Immature natural killer cell (primary cell): ENCODE data around the gene EYA2. TPM values are rescaled to one million over a fixed set of nuclear protein-coding genes. Genes with fewer than 3 reads are reported as not detected.
"Not testable (repeated sequence)": the region's sequence is repeated elsewhere in the genome, so short reads cannot be mapped to it uniquely, and the experiment has no call there.

Source experiments
- DNase-seq, 3 donors: peaks; one replicate each; pipeline ENCODE4 v3.0.0; 2022; ENCODE audit warnings: mixed read lengths in 1 of 3
- H3K27ac Mint-ChIP-seq, 6 donors: one replicate each; pipeline ENCODE4 v1.8.0; 2020; ENCODE audit warnings: mixed read lengths in 6 of 6, mild to moderate bottlenecking in 5 of 6, inconsistent platforms in 4 of 6, moderate library complexity in 3 of 6
- H3K27me3 Mint-ChIP-seq, 3 donors: one replicate each; pipeline ENCODE4 v1.8.0; 2020 to 2021; ENCODE audit warnings: low read depth in 3 of 3, mild to moderate bottlenecking in 3 of 3, mixed read lengths in 3 of 3, moderate library complexity in 3 of 3, inconsistent platforms in 1 of 3
- H3K36me3 Mint-ChIP-seq, 3 donors: one replicate each; pipeline ENCODE4 v1.8.0; 2020; ENCODE audit warnings: mixed read lengths in 3 of 3, inconsistent platforms in 2 of 3, mild to moderate bottlenecking in 2 of 3
- H3K4me1 Mint-ChIP-seq, 2 donors: one replicate each; pipeline ENCODE4 v1.8.0; 2020; ENCODE audit warnings: inconsistent platforms in 2 of 2, mild to moderate bottlenecking in 2 of 2, mixed read lengths in 2 of 2, moderate library complexity in 1 of 2
- H3K4me3 Mint-ChIP-seq, 5 donors: one replicate each; pipeline ENCODE4 v1.8.0; 2020; ENCODE audit warnings: mild to moderate bottlenecking in 5 of 5, mixed read lengths in 5 of 5, inconsistent platforms in 3 of 5, moderate library complexity in 3 of 5
- H3K9me3 Mint-ChIP-seq, 6 donors: one replicate each; pipeline ENCODE4 v1.8.0; 2020; ENCODE audit warnings: mild to moderate bottlenecking in 6 of 6, mixed read lengths in 6 of 6, inconsistent platforms in 4 of 6, moderate library complexity in 3 of 6
- polyA plus RNA-seq, 3 donors: library from polyadenylated mRNA; unstranded; fragments of 300-500 nt; fragmentation: Illumina TruSeq; gene quantifications; one replicate each; pipeline ENCODE4 v1.2.3, GENCODE V29; 2021

Gene EYA2
- polyA plus RNA-seq, 3 donors from 2014 or later: not detected

- not testable (repeated sequence) for H3K36me3 Mint-ChIP-seq, H3K4me3 Mint-ChIP-seq, H3K9me3 Mint-ChIP-seq, DNase-seq, H3K27ac Mint-ChIP-seq, H3K27me3 Mint-ChIP-seq, H3K4me1 Mint-ChIP-seq
Observed at GRCh38 chr20:46961968-46962367, 67.3 kb downstream of the EYA2 start.

GRCh38 chr20:46962452-46963195 is 68.0 kb downstream of the EYA2 start:
- Mint-ChIP-seq H3K27me3 (peaks cover 2 to 3% (median 2%) of the 10 kb centered on the region in 3 donors), H3K36me3 (no peaks in the 10 kb centered on the region), H3K4me1 (no peaks in the 10 kb centered on the region), H3K9me3 (no peaks in the 10 kb centered on the region), H3K4me3 (no peak overlapping the region), H3K27ac (no peak overlapping the region)
- no peak for DNase-seq

GRCh38 chr20:46963196-46963529 is 68.5 kb downstream of the EYA2 start:
- DNase-seq: no peak
- Mint-ChIP-seq H3K27me3 (peaks cover 2 to 3% (median 2%) of the 10 kb centered on the region in 3 donors), H3K9me3 (peaks cover 0 to 2% (median 0%) of the 10 kb centered on the region in 6 donors), H3K4me1 (no peaks in the 10 kb centered on the region), H3K36me3 (no peaks in the 10 kb centered on the region), H3K4me3 (no peak overlapping the region), H3K27ac (no peak overlapping the region)

- Mint-ChIP-seq H3K27ac (no peak overlapping the region), H3K4me3 (no peak overlapping the region), H3K27me3 (peaks cover 2 to 4% (median 3%) of the 10 kb centered on the region in 3 donors), H3K36me3 (no peaks in the 10 kb centered on the region), H3K9me3 (peaks cover 0 to 2% (median 0%) of the 10 kb centered on the region in 6 donors), H3K4me1 (no peaks in the 10 kb centered on the region)
- DNase-seq: no peak
Observed at GRCh38 chr20:46963758-46964617, 69.3 kb downstream of the EYA2 start.

GRCh38 chr20:46964618-46965455 is 70.2 kb downstream of the EYA2 start:
- H3K27ac Mint-ChIP-seq: no peak overlapping the region
- peaks cover under 1 to 5% (median 2%) of the 10 kb centered on the region in 3 donors for H3K27me3 Mint-ChIP-seq
- H3K36me3 Mint-ChIP-seq: no peaks in the 10 kb centered on the region
- peaks cover 0 to 2% (median 0%) of the 10 kb centered on the region in 6 donors for H3K9me3 Mint-ChIP-seq
- H3K4me1 Mint-ChIP-seq: no peaks in the 10 kb centered on the region
- no peak overlapping the region for H3K4me3 Mint-ChIP-seq
- DNase-seq: no peak

GRCh38 chr20:46965477-46965876 is 70.8 kb downstream of the EYA2 start:
- Mint-ChIP-seq H3K27ac (no peak overlapping the region), H3K4me1 (no peaks in the 10 kb centered on the region), H3K36me3 (no peaks in the 10 kb centered on the region), H3K9me3 (peaks cover 0 to 2% (median 0%) of the 10 kb centered on the region in 6 donors), H3K27me3 (peaks cover 2 to 3% (median 2%) of the 10 kb centered on the region in 3 donors), H3K4me3 (no peak overlapping the region)
- DNase-seq: no peak

- no peak for DNase-seq
- Mint-ChIP-seq H3K9me3 (peaks cover 0 to 2% (median 0%) of the 10 kb centered on the region in 6 donors), H3K27me3 (peaks cover 2 to 4% (median 3%) of the 10 kb centered on the region in 3 donors), H3K36me3 (no peaks in the 10 kb centered on the region), H3K27ac (no peak overlapping the region), H3K4me3 (no peak overlapping the region), H3K4me1 (no peaks in the 10 kb centered on the region)
Observed at GRCh38 chr20:46967646-46968045, 73.0 kb downstream of the EYA2 start.

GRCh38 chr20:46970937-46971630 is 76.4 kb downstream of the EYA2 start:
- no peaks in the 10 kb centered on the region for H3K4me1 Mint-ChIP-seq
- H3K4me3 Mint-ChIP-seq: no peak overlapping the region
- H3K27me3 Mint-ChIP-seq: peaks cover 0 to 9% (median 4%) of the 10 kb centered on the region in 3 donors
- no peak for DNase-seq
- H3K9me3 Mint-ChIP-seq: peaks cover 0 to 3% (median 0%) of the 10 kb centered on the region in 6 donors
- H3K27ac Mint-ChIP-seq: no peak overlapping the region
- no peaks in the 10 kb centered on the region for H3K36me3 Mint-ChIP-seq

- no peak for DNase-seq
- H3K36me3 Mint-ChIP-seq: no peaks in the 10 kb centered on the region
- H3K27ac Mint-ChIP-seq: no peak overlapping the region
- no peak overlapping the region for H3K4me3 Mint-ChIP-seq
- no peaks in the 10 kb centered on the region for H3K4me1 Mint-ChIP-seq
- peaks cover 4 to 9% (median 5%) of the 10 kb centered on the region in 3 donors for H3K27me3 Mint-ChIP-seq
- peaks cover 0 to 2% (median 0%) of the 10 kb centered on the region in 6 donors for H3K9me3 Mint-ChIP-seq
Observed at GRCh38 chr20:46973766-46974165, 79.1 kb downstream of the EYA2 start.

- Mint-ChIP-seq H3K4me1 (no peaks in the 10 kb centered on the region), H3K9me3 (peaks cover 0 to 2% (median 0%) of the 10 kb centered on the region in 6 donors), H3K4me3 (no peak overlapping the region), H3K36me3 (no peaks in the 10 kb centered on the region), H3K27me3 (peaks cover 2 to 9% (median 5%) of the 10 kb centered on the region in 3 donors), H3K27ac (no peak overlapping the region)
- no peak for DNase-seq
Observed at GRCh38 chr20:46974669-46975434, 80.2 kb downstream of the EYA2 start.

GRCh38 chr20:46975976-46976375 is 81.3 kb downstream of the EYA2 start:
- Mint-ChIP-seq H3K4me1 (no peaks in the 10 kb centered on the region), H3K4me3 (no peak overlapping the region), H3K36me3 (no peaks in the 10 kb centered on the region), H3K27ac (no peak overlapping the region), H3K27me3 (peaks cover 0 to 9% (median 5%) of the 10 kb centered on the region in 3 donors), H3K9me3 (peaks cover 0 to 2% (median 0%) of the 10 kb centered on the region in 6 donors)
- DNase-seq: no peak

- Mint-ChIP-seq H3K4me3 (no peak overlapping the region), H3K36me3 (no peaks in the 10 kb centered on the region), H3K27ac (no peak overlapping the region), H3K27me3 (peaks cover 0 to 9% (median 5%) of the 10 kb centered on the region in 3 donors), H3K4me1 (no peaks in the 10 kb centered on the region), H3K9me3 (peaks cover 0 to 2% (median 0%) of the 10 kb centered on the region in 6 donors)
- no peak for DNase-seq
Observed at GRCh38 chr20:46977204-46977603, 82.6 kb downstream of the EYA2 start.
